NCI-H2227 (cell line): ENCODE measurements around the gene H2AZ2.
"Not testable (repeated sequence)": the region's sequence is repeated elsewhere in the genome, so short reads cannot be mapped to it uniquely, and the experiment has no call there.

Experiments
- DNase-seq: peaks from one replicate; lab custom pipeline; 2025; ENCODE audit not compliant: unreplicated experiment; lab: John Stamatoyannopoulos, UW

Gene H2AZ2

GRCh38 chr7:44823255-44823781 is 24.6 kb downstream of the H2AZ2 start:
- no peak for DNase-seq

GRCh38 chr7:44819292-44819691 is 28.6 kb downstream of the H2AZ2 start:
- DNase-seq: no peak

- DNase-seq: no peak
Measured at GRCh38 chr7:44814919-44815318, 33.0 kb downstream of the H2AZ2 start.

GRCh38 chr7:44811571-44811970 is 36.3 kb downstream of the H2AZ2 start:
- no peak for DNase-seq

GRCh38 chr7:44811093-44811492 is 36.8 kb downstream of the H2AZ2 start:
- no peak for DNase-seq

GRCh38 chr7:44808914-44809393 is 38.9 kb downstream of the H2AZ2 start:
- no peak for DNase-seq

GRCh38 chr7:44805950-44806349 is 41.9 kb downstream of the H2AZ2 start:
- DNase-seq: no peak

- DNase-seq: not testable (repeated sequence)
Measured at GRCh38 chr7:44803828-44804519, 43.9 kb downstream of the H2AZ2 start.

GRCh38 chr7:44802418-44803025 is 45.4 kb downstream of the H2AZ2 start:
- no peak for DNase-seq

GRCh38 chr7:44801890-44802289 is 46.0 kb downstream of the H2AZ2 start:
- no peak for DNase-seq

- DNase-seq: no peak
Measured at GRCh38 chr7:44799939-44800338, 47.9 kb downstream of the H2AZ2 start.

- DNase-seq: no peak
Measured at GRCh38 chr7:44798649-44799305, 49.1 kb downstream of the H2AZ2 start.

GRCh38 chr7:44797329-44798258 is 50.3 kb downstream of the H2AZ2 start:
- DNase-seq: peak; percentile 86

GRCh38 chr7:44796504-44797328 is 51.2 kb downstream of the H2AZ2 start, which contains the start of gene PPIA:
TSS of gene PPIA (plus strand) at chr7:44796681. CDS start at chr7:44796725, 44 bp downstream.
- DNase-seq: peak; percentile 98

- DNase-seq: no peak
Measured at GRCh38 chr7:44796034-44796503, 51.8 kb downstream of the H2AZ2 start.

GRCh38 chr7:44794331-44794730 is 53.6 kb downstream of the H2AZ2 start:
- DNase-seq: no peak

GRCh38 chr7:44793919-44794318 is 54.0 kb downstream of the H2AZ2 start:
- DNase-seq: no peak

GRCh38 chr7:44791278-44792219 is 56.3 kb downstream of the H2AZ2 start:
- DNase-seq: no peak

- DNase-seq: no peak
Measured at GRCh38 chr7:44789990-44790389, 57.9 kb downstream of the H2AZ2 start.
